Activated naive CD4-positive, alpha-beta T cell treated with anti-CD3 and anti-CD28 coated beads for 36 hours (primary cell): ENCODE data around the gene FOXP1. TPM values are rescaled to one million over a fixed set of nuclear protein-coding genes. Genes with fewer than 3 reads are reported as not detected.

ENCODE experiments used
- CTCF ChIA-PET: fragments of 350-600 bp; sonication (Branson Sonifier 250); formaldehyde crosslinking; loops from one replicate; lab custom pipeline; 2021; ENCODE audit warnings: antibody characterized with exemption; lab: Charles Lee
- DNase-seq: peaks from one replicate; pipeline ENCODE4 v3.0.0-alpha.2; 2020
- H3K27ac Mint-ChIP-seq: one replicate; pipeline ENCODE4 v1.8.0; 2021; ENCODE audit warnings: mild to moderate bottlenecking, mixed read lengths
- H3K27me3 Mint-ChIP-seq: one replicate; pipeline ENCODE4 v1.8.0; 2021; ENCODE audit warnings: low read depth, mixed read lengths
- H3K36me3 Mint-ChIP-seq: one replicate; pipeline ENCODE4 v1.8.0; 2021; ENCODE audit warnings: low read depth, mixed read lengths
- H3K4me1 Mint-ChIP-seq: one replicate; pipeline ENCODE4 v1.8.0; 2021; ENCODE audit warnings: low read depth, mixed read lengths
- H3K4me3 Mint-ChIP-seq: one replicate; pipeline ENCODE4 v1.8.0; 2021; ENCODE audit warnings: mild to moderate bottlenecking, moderate library complexity, mixed read lengths
- H3K9me3 Mint-ChIP-seq: one replicate; pipeline ENCODE4 v1.8.0; 2021; ENCODE audit warnings: mixed read lengths
- intact Hi-C: fragments of 100-400 bp; cut with micrococcal nuclease; formaldehyde crosslinking; loops from one replicate; pipeline ENCODE4 v1.15.1; 2023
- total RNA-seq, 2 experiments: library from RNA; stranded (reverse); gene quantifications; one replicate each; pipeline ENCODE4 v1.2.3, GENCODE V29; 2021

FOXP1 gene
- total RNA-seq, 2 experiments from 2014 or later: 95.2 to 97.4 TPM

DNA sequence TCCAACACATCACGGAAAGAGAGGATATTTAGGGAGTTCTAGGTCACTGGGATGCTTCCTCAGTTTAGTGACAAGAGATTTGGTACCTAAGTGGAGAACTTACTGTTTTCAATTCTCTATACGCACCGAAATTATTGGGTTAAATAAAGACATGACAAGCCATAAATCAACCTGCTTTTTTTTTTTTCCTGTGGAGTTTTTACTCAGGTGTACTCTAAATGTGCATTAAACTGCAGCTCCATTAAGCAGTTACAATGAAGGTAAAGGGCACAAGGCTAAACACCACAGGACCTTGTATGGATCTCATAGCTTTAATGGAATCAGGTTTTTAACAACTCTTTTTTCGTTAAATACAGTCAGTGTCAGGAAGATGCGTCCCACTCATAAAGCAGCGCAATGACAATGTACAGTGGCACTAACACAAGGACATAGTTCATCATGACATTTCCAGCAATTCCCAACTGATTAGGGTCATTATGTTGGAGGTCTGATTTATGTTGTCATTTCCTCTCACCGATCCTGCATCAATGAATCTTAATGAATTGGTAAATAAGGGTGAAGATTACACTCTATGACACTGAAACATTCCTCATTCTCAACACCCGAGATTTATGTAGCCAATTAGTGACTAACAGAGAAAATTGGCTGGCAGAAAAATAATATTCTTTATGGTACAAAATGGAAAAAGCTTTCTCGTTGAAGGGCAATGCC is 355.2 kb downstream of the FOXP1 start:
- peaks cover 6% of the 10 kb centered on the region for H3K36me3 Mint-ChIP-seq
- intact Hi-C loops: loop anchor here (10.0 kb wide), 1 partner anchor 454 kb away; no protein-coding TSS in a partner anchor
- no peaks in the 10 kb centered on the region for H3K27me3 Mint-ChIP-seq
- CTCF ChIA-PET: interaction anchor here (0.5 to 0.7 kb wide), 2 partner anchors 11 to 12 kb away, joined by 3 read pairs; no protein-coding TSS in a partner anchor
- H3K4me1 Mint-ChIP-seq: peaks cover 88% of the 10 kb centered on the region
- peak overlapping the region; percentile 26 for H3K27ac Mint-ChIP-seq
- no peaks in the 10 kb centered on the region for H3K9me3 Mint-ChIP-seq
- no peak overlapping the region for H3K4me3 Mint-ChIP-seq
- no peak for DNase-seq

- Mint-ChIP-seq H3K27me3 (no peaks in the 10 kb centered on the region), H3K36me3 (peaks cover 3% of the 10 kb centered on the region), H3K9me3 (no peaks in the 10 kb centered on the region), H3K4me1 (peaks cover 87% of the 10 kb centered on the region), H3K27ac (peak overlapping the region; percentile 94), H3K4me3 (peak overlapping the region; percentile 77)
- CTCF ChIA-PET: interaction anchor here (0.8 kb wide), 2 partner anchors 15 to 285 kb away, joined by 3 to 4 read pairs; no protein-coding TSS in a partner anchor
- no peak for DNase-seq
- intact Hi-C loops: loop anchor here (1.0 to 10.0 kb wide), 7 partner anchors 61 to 452 kb away; no protein-coding TSS in a partner anchor
These were observed 356.3 kb downstream of the FOXP1 start for GRCh38 chr3:71227270-71227661.

DNA sequence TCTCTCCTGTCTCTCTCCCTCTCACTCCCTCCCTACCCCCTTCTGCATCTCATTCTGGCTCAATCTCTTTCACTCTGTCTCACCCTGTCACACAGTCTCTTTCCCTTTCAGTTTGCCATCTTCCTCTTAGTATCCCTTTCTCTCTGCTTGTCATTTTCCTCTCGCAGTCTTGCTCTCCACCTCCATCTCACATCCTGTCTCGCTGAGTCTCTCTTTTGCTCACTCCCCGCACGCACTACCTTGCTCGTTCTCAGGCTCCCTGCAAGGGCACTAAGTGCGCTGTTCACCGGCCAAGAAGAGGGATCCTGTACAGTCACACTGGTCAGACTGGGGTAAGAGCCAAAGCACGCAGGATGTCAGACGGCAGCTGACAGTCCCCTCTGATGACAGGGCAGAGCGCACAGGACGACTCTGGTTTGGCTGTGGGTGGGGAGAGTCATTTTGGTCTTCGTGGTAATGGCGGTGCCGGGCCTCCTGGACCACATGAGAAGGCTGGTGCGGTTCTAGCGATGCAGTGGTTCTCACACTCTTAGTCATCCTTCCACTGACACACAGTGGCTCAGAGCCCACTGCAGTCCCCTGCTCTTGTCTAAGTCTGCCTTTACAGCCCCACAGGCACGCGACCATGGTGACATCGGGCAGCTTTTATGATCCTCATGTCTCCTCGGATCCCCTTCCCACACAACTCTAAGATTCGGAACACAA is 356.8 kb downstream of the FOXP1 start:
- Mint-ChIP-seq H3K27ac (peak overlapping the region; percentile 94), H3K9me3 (no peaks in the 10 kb centered on the region), H3K4me3 (peak overlapping the region; percentile 77), H3K27me3 (no peaks in the 10 kb centered on the region), H3K4me1 (peaks cover 83% of the 10 kb centered on the region), H3K36me3 (peaks cover 3% of the 10 kb centered on the region)
- intact Hi-C loops: loop anchor here (1.0 to 10.0 kb wide), 16 partner anchors 37 to 1295 kb away; no protein-coding TSS in a partner anchor
- DNase-seq: peak; percentile 95
- CTCF ChIA-PET: interaction anchor here (0.8 to 1.5 kb wide), 2 partner anchors 74 to 285 kb away, joined by 3 to 4 read pairs; no protein-coding TSS in a partner anchor

DNA sequence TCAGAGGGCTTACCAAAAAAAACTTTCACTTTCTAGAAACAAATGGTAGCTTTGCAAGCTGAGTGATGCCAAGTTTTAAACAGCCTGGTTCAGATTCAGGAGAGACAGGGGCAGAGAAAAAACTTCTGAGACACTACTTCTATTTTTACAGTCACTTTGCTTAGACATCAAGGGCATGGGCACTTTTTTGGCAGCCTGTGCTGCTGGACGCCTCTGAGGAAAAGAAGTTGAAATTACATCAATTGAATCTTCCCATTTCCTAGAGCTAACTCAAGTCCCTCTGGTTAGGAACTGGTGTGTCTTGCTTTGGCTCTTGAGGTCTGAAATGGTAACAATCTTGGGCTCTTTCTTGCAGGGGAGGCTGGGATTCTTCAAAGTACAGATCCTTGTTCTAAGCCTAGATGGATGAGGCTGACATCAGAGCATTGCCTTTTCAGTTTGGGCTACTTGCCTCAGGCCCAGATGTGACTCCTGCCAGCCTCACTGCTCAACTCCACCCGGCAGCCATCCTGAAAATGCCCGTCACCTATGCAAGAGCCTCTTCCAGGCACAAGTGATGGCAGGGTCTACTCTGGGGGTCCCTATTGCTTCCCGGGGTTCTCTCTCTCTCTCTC is 357.5 kb downstream of the FOXP1 start:
- Mint-ChIP-seq H3K4me1 (peaks cover 83% of the 10 kb centered on the region), H3K9me3 (no peaks in the 10 kb centered on the region), H3K4me3 (peak overlapping the region; percentile 77), H3K36me3 (peaks cover 7% of the 10 kb centered on the region), H3K27ac (peak overlapping the region; percentile 94), H3K27me3 (no peaks in the 10 kb centered on the region)
- intact Hi-C loops: loop anchor here (1.0 to 10.0 kb wide), 13 partner anchors 37 to 1295 kb away; no protein-coding TSS in a partner anchor
- CTCF ChIA-PET: interaction anchor here (0.7 to 1.5 kb wide), 5 partner anchors 10 to 237 kb away, joined by 3 read pairs; no protein-coding TSS in a partner anchor
- no peak for DNase-seq

DNA sequence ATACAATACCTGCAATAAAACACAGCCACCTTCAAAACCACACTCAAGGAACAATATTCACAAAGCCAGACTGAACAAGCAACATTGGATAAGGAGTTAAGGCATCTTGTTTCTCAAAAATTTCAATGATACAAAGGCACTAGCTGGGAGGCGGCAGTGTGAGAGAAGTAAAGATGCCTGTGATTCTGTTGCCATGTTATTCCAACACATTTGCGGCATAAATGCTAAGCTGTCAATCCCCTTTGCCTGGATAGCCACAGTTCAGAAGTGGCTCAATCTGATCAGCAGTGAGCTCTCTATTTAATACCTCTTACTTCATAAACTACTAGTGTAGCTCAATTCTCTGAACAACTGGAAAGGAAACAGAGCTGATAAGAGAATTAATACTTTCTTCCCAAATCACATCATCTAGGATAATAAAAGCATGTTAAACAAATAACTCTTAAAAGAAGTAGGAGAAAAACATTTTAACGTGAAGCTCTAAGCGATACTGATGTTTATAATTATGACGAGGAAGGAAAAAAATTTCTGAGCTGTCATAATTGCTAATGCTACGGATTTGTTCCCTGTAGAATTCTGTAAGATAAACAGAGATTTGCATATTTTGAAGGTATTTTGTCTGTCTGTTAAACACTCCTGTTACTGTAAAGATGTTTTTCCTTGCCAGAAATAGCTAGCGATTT is 358.4 kb downstream of the FOXP1 start:
- intact Hi-C loops: loop anchor here (10.0 kb wide), 1 partner anchor 450 kb away; no protein-coding TSS in a partner anchor

DNA sequence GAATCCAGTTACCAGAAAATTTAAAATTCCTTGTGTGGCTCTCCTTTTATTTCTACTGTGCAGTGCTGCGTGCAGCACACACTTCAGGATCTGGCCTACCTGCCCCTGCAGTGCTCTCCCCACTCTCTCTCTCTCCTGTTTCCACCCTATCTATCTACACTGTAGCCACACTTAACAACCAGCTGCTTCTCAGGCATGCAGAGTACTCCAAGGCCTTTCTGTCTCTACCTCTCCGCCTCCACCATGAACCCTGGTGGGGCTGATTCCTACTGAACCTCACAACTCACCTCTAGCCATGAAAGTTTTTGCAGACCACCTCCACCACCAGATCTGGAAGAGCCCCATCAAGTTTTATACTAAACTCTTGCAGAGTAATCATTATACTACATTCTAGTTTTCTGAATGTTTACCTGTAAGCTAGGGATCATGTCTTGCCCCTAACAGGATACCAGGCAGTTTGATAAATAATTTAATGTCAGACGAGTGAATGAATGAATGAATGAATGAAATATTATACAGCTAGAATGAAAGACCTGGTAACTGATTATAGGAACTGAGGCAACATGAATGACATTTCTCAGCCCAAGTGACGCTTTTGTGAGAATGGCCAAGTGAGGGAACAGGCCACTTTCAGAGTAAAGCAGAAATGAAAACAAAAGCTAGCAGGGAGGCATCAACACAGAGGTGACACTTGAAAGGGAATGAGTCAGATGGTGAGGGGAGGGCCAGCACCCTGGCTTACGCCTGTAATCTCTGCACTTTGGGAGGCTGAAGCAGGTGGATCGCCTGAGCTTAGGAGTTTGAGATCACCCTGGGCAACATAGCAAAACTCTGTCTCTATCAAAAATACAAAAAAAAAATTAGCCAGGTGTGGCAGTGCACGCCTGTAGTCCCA is 363.5 kb downstream of the FOXP1 start:
- Mint-ChIP-seq H3K9me3 (no peaks in the 10 kb centered on the region), H3K27me3 (no peaks in the 10 kb centered on the region), H3K36me3 (peaks cover 13% of the 10 kb centered on the region), H3K4me3 (no peak overlapping the region), H3K27ac (peak overlapping the region; percentile 81), H3K4me1 (peaks cover 72% of the 10 kb centered on the region)
- CTCF ChIA-PET: interaction anchor here (0.7 to 1.2 kb wide), 2 partner anchors 8 to 38 kb away, joined by 3 read pairs; no protein-coding TSS in a partner anchor
- DNase-seq: peak; percentile 84
- intact Hi-C loops: loop anchor here (10.0 kb wide), 1 partner anchor 445 kb away; no protein-coding TSS in a partner anchor

More for the DNA sequence above, 358.4 kb downstream of the FOXP1 start:
- DNase-seq: no peak
- CTCF ChIA-PET: interaction anchor here (0.6 to 1.5 kb wide), 8 partner anchors 9 to 236 kb away, joined by 3 read pairs; no protein-coding TSS in a partner anchor
- H3K4me3 Mint-ChIP-seq: peak overlapping the region; percentile 77
- peaks cover 82% of the 10 kb centered on the region for H3K4me1 Mint-ChIP-seq
- peaks cover 7% of the 10 kb centered on the region for H3K36me3 Mint-ChIP-seq
- no peaks in the 10 kb centered on the region for H3K27me3 Mint-ChIP-seq
- H3K9me3 Mint-ChIP-seq: no peaks in the 10 kb centered on the region
- H3K27ac Mint-ChIP-seq: peak overlapping the region; percentile 94

GRCh38 chr3:71218508-71218907 is 365.0 kb downstream of the FOXP1 start:
- peaks cover 17% of the 10 kb centered on the region for H3K36me3 Mint-ChIP-seq
- H3K27ac Mint-ChIP-seq: no peak overlapping the region
- no peaks in the 10 kb centered on the region for H3K9me3 Mint-ChIP-seq
- intact Hi-C loops: no loop called here
- H3K4me1 Mint-ChIP-seq: peaks cover 71% of the 10 kb centered on the region
- no peak overlapping the region for H3K4me3 Mint-ChIP-seq
- CTCF ChIA-PET: interaction anchor here (0.9 kb wide), 1 partner anchor 56 kb away, joined by 3 read pairs; no protein-coding TSS in a partner anchor
- no peaks in the 10 kb centered on the region for H3K27me3 Mint-ChIP-seq
- DNase-seq: no peak

- DNase-seq: no peak
- CTCF ChIA-PET: no interaction called here
- Mint-ChIP-seq H3K27ac (peak overlapping the region; percentile 33), H3K4me3 (no peak overlapping the region), H3K4me1 (peaks cover 66% of the 10 kb centered on the region), H3K9me3 (no peaks in the 10 kb centered on the region), H3K27me3 (no peaks in the 10 kb centered on the region), H3K36me3 (peaks cover 17% of the 10 kb centered on the region)
- intact Hi-C loops: no loop called here
These were observed 365.8 kb downstream of the FOXP1 start for GRCh38 chr3:71217640-71218222.

DNA sequence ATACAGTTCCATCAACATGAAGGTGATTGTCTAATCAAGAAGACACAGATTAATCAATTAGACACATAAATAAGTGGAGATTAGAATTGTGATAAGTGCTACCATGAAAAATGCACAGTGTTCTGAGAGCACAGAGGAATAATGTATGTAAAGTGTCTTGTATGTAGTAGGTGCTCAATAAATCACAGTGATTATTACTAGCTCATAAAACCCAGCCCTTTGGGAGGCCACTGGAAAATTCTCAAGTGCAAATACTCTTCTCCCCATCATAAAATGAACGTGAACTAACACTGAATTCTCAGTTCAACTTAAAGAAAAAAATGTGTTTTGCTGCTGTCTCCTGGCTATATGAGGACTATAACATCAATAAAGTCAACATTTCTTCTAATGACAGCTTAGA is 368.2 kb downstream of the FOXP1 start:
- H3K36me3 Mint-ChIP-seq: peaks cover 10% of the 10 kb centered on the region
- CTCF ChIA-PET: interaction anchor here (0.7 to 1.5 kb wide), 4 partner anchors 10 to 89 kb away, joined by 3 to 4 read pairs (median 3); no protein-coding TSS in a partner anchor
- no peaks in the 10 kb centered on the region for H3K27me3 Mint-ChIP-seq
- no peaks in the 10 kb centered on the region for H3K9me3 Mint-ChIP-seq
- intact Hi-C loops: loop anchor here (1.0 kb wide), 1 partner anchor 15 kb away; no protein-coding TSS in a partner anchor
- no peak for DNase-seq
- no peak overlapping the region for H3K27ac Mint-ChIP-seq
- H3K4me3 Mint-ChIP-seq: no peak overlapping the region
- H3K4me1 Mint-ChIP-seq: peaks cover 72% of the 10 kb centered on the region

DNA sequence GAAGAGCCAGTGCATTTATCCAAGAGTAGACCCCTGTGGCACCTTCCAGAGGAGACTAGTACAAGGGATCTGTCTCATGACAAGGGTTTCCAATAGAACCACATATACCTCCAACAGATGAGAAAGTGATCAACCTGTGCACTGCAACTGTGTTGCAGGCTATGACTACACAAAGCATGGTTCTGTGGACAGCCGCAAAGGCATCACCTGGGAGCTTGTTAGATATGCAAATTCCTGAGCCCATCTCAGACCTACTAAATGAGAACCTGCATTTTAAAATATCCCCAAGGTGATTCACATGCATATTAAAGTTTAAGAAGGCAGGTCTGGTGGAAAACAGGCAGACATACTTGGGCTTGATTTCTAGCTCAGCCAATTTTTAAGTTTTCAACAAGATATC is 368.7 kb downstream of the FOXP1 start:
- no peak overlapping the region for H3K4me3 Mint-ChIP-seq
- peaks cover 9% of the 10 kb centered on the region for H3K36me3 Mint-ChIP-seq
- intact Hi-C loops: loop anchor here (1.0 kb wide), 1 partner anchor 14 kb away; no protein-coding TSS in a partner anchor
- H3K9me3 Mint-ChIP-seq: no peaks in the 10 kb centered on the region
- no peaks in the 10 kb centered on the region for H3K27me3 Mint-ChIP-seq
- DNase-seq: peak; percentile 41
- no peak overlapping the region for H3K27ac Mint-ChIP-seq
- peaks cover 72% of the 10 kb centered on the region for H3K4me1 Mint-ChIP-seq
- CTCF ChIA-PET: interaction anchor here (0.9 to 1.5 kb wide), 2 partner anchors 11 to 18 kb away, joined by 3 to 4 read pairs; no protein-coding TSS in a partner anchor
